Measurements from ENCODE around the gene TGM1.
A peak's percentile ranks its signal among the peaks of the same experiment; 100 is the strongest.

Gene TGM1

DNA sequence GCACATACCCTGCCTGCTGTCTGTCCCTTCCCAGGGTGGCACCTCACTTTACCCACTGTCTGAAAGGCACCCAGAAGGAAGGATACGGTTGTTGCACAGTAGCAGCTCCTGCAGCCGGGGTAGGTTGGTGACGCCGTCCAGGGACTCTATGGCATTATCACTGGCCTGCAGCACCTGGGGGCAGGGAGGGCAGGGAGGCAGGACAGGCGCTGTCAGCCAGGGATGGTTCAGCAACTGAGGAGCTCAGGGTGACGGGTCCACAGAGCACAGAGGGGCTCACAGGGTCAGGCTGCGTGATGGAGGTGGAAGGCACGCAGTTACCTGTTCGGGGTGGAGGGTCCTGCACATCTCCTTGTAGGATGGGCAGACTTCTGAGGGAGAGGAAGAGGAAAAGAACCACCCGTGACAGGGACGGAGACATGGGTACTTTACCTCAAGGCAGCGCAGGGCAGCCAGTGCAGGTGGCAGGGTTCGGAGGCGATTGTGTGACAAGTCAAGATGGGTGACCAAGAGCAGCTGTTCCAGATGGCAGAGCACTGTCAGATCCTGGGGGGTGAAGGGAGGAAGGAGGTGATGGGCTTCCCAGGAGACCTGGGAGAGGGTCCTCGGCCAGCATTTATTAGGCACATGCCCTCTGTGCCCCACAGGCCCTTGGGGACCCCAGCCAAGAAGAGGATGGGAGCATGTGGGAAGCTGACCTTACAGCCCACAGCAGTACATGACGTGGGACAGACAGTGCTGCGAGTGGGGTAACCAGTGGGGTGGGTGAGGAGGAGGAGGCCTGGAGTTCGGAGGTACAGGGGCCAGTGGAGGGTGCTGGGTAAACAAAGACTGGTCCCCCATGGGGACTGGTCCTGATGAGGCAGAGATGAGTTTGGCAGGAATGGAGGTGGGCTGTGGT, 3.6 kb upstream of the TGM1 start:
- Mint-ChIP-seq H3K27ac (no peak overlapping the region), H3K27me3 (ENCODE audit: low read depth) (no peaks in the 10 kb centered on the region), H3K36me3 (ENCODE audit: low read depth) (peaks cover 5% of the 10 kb centered on the region), H3K9me3 (no peaks in the 10 kb centered on the region), H3K4me1 (peaks cover 2% of the 10 kb centered on the region), H3K4me3 (peak overlapping the region in 1 of 3 experiments; percentile 35)
- TF ChIP-seq, protein P1, sequence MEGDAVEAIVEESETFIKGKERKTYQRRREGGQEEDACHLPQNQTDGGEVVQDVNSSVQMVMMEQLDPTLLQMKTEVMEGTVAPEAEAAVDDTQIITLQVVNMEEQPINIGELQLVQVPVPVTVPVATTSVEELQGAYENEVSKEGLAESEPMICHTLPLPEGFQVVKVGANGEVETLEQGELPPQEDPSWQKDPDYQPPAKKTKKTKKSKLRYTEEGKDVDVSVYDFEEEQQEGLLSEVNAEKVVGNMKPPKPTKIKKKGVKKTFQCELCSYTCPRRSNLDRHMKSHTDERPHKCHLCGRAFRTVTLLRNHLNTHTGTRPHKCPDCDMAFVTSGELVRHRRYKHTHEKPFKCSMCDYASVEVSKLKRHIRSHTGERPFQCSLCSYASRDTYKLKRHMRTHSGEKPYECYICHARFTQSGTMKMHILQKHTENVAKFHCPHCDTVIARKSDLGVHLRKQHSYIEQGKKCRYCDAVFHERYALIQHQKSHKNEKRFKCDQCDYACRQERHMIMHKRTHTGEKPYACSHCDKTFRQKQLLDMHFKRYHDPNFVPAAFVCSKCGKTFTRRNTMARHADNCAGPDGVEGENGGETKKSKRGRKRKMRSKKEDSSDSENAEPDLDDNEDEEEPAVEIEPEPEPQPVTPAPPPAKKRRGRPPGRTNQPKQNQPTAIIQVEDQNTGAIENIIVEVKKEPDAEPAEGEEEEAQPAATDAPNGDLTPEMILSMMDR (IDR thresholded peaks at IDR 0.05; ENCODE audit: unreplicated experiment in 3 of 3): no peak

DNA sequence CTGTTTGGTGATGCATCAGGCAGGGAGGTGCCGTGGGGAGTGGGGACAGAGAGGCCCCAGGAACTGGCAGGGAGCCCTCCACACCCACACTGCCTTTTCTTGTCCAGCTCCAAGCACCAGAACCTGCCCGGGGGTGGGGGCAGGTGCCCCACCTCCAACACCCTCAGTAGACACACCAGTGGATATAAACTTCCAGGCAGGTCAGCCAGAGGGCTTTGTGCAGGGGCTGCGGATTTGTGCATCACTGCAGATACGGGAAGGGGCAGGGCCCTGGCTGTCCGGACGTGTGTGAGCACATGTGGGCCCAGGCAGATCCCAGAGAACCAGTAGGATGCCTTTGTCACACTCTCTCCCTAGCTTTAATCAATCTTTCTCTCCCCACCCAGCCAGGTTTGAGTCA, 1.3 kb upstream of the TGM1 start:
- Mint-ChIP-seq H3K27ac (peak overlapping the region in 1 of 3 experiments; percentile 48), H3K9me3 (no peaks in the 10 kb centered on the region), H3K4me1 (peaks cover 4% of the 10 kb centered on the region), H3K36me3 (ENCODE audit: low read depth) (peaks cover 5% of the 10 kb centered on the region), H3K4me3 (no peak overlapping the region), H3K27me3 (ENCODE audit: low read depth) (no peaks in the 10 kb centered on the region)
- TF ChIP-seq, protein P1 (IDR thresholded peaks at IDR 0.05; ENCODE audit: unreplicated experiment in 3 of 3): no peak

DNA sequence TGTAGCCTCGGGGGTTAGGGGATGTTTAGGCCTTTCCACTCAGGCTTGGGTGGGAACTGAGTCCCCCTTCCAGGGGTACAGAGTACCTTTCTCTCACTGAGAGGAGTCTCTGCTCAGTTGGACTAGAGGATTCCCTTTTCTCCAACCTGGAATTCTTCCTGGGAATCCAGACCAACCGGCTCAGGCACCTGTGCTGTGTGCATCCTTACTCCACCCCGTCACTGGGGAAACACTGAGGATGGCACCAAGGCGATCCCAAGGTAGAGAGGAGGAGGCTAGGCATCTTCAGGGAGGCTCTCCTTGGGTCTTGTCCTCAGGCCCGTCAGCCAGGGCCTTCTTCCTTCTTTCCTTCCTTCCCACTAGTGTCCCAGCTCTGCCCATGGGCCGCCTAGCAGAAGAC, 871 bp upstream of the TGM1 start:
- no peaks in the 10 kb centered on the region for H3K27me3 Mint-ChIP-seq (ENCODE audit: low read depth)
- peaks cover 4% of the 10 kb centered on the region for H3K4me1 Mint-ChIP-seq

DNA sequence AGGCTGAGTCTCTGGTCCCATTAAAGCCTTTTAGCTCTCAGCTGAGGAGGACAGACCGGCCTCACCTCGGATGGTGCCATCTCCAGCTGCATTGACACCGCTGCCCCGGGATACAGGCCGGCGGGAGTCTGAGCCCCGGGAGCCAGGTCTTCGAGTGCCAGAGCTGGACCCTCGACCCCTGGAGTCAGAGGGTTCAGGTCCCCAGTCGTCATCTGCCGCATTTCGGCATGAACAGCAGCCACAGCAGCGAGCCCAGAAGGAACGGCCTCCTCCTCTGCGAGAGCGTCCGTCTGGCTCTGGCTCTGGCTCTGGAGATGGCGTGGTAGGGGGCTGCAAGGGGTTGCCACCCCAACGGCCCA, 1.0 kb downstream of the TGM1 start:
- no peaks in the 10 kb centered on the region for H3K9me3 Mint-ChIP-seq
- no peaks in the 10 kb centered on the region for H3K27me3 Mint-ChIP-seq (ENCODE audit: low read depth)
- TF ChIP-seq, protein P1 (IDR thresholded peaks at IDR 0.05; ENCODE audit: unreplicated experiment in 3 of 3): no peak
- H3K4me1 Mint-ChIP-seq: peaks cover 4% of the 10 kb centered on the region
- H3K4me3 Mint-ChIP-seq: no peak overlapping the region
- H3K27ac Mint-ChIP-seq: no peak overlapping the region
- peaks cover under 1% of the 10 kb centered on the region for H3K36me3 Mint-ChIP-seq (ENCODE audit: low read depth)

More for the DNA sequence above, 871 bp upstream of the TGM1 start:
- Mint-ChIP-seq H3K36me3 (ENCODE audit: low read depth) (peaks cover 5% of the 10 kb centered on the region), H3K9me3 (no peaks in the 10 kb centered on the region), H3K27ac (peak overlapping the region in 1 of 3 experiments; percentile 48), H3K4me3 (no peak overlapping the region)
- TF ChIP-seq, protein P1 (IDR thresholded peaks at IDR 0.05; ENCODE audit: unreplicated experiment in 3 of 3): no peak

DNA sequence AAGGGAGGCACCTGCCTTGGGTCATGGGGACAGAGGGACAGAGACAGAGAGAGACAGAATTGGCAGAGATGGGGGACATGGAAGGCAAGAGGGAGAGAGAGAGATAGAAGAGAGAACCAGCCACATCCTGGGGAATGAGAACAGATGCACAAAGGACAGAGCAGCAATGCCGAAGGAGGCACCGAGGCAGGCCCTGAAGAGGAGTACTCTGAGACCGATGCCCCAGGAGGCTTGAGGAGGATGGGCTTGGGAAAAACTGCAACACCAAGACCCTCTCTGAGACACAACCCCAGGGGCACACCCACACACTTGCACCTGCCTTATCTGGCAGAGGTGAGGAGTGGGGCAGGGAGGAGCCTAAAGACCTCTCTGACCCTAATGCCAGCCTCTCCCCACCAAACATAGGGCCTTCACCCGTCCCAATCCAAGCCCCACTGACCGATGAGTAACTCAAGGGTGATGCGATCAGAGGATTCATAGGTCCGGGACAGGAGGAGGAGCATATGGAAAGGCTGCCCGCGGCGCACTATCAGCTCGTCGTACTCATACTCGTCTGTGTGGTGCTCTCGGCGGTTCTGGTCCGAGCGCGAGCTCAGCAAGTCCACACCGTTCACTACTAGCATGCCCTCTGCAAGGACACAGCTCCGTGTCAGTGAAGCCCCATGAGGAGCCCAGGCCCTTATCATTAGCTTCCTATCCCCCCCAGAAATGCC, 1.6 kb downstream of the TGM1 start:
- no peaks in the 10 kb centered on the region for H3K36me3 Mint-ChIP-seq (ENCODE audit: low read depth)
- H3K4me3 Mint-ChIP-seq: no peak overlapping the region
- H3K9me3 Mint-ChIP-seq: no peaks in the 10 kb centered on the region
- H3K4me1 Mint-ChIP-seq: peaks cover 4% of the 10 kb centered on the region
- TF ChIP-seq, protein P1 (IDR thresholded peaks at IDR 0.05; ENCODE audit: unreplicated experiment in 3 of 3): no peak
- H3K27me3 Mint-ChIP-seq (ENCODE audit: low read depth): no peaks in the 10 kb centered on the region
- no peak overlapping the region for H3K27ac Mint-ChIP-seq
